Brain pericyte (primary cell): Measurements from ENCODE around the gene AIMP1.
"Not testable (repeated sequence)": the region's sequence is repeated elsewhere in the genome, so short reads cannot be mapped to it uniquely, and the experiment has no call there.

ENCODE experiments used
- DNase-seq: peaks from one replicate; pipeline ENCODE4 v3.0.0-alpha.2; 2012; ENCODE audit warnings: low read depth, low spot score

Gene AIMP1

DNA sequence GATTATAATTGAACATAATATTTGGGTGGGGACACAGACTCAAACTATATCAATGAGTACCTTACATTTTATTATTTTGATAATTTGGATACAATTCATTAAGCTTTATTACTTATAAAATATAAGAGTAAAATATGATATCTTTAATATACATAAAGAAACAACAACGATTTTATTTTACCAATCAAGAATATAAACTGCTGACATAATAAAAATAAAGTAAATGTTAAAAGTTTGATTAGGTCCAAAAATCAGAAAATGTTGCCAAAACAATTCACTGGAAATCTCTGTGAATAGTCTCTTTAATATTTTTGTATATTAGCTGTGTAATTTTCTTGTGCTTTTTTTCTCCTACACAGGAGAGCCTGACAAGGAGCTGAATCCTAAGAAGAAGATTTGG, 30.8 kb downstream of the AIMP1 start:
- DNase-seq = no peak

DNA sequence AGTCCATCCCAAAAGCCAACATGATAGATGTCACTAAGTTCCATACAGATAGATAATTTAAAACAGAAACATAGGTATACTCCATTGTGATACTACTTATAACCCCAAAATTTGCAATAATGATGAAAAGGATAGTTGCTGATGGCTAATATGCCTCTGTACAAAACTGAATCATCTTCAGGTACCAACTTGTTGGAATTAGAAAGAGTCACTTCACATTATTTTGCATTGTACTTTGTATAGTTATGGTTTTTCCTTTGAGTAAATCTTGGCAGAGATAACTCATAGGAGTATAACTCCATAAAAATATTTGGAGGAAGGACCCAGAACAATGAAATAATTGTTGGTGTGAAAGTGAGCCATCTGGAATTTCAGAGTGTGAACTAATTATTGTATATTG, 34.7 kb downstream of the AIMP1 start:
- DNase-seq = no peak

DNA sequence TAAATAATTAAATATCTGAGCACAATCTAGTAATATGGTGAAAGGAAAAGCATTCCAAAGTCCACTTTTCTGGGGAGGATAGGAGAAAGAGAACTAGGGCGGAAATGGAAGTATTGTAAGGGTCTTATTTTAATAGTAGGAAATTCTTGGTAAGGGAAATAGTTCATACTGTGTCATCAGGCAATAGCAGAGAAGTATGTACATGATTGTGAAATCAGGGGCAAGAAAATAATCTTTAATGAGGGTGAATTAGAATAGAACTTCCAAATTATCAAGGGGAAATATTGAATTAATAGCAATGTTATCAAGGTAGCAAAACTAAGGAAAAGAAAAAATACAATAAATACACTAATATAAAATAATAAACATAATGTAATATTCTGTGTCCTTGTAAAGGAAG, 37.4 kb downstream of the AIMP1 start:
- DNase-seq = no peak

DNA sequence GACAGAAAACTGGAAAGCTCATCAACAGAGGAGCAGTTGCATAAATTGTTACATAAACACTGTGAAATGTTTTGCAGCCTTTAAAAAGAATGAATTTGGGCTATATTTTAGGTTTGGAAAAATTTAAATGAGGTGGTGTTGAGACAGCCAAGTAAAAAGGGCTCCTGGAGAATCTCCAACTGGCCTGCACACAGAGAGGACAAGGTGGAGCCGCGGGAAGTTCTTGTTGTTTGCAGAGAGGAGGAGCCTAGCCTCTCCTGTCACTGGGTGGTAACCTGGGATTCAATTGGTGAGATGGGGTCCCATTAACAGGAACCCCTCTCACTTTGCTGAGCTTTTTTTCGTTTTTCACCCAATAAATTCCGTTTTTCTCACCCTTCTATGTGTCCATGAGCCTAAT, 38.8 kb downstream of the AIMP1 start:
- DNase-seq = no peak

DNA sequence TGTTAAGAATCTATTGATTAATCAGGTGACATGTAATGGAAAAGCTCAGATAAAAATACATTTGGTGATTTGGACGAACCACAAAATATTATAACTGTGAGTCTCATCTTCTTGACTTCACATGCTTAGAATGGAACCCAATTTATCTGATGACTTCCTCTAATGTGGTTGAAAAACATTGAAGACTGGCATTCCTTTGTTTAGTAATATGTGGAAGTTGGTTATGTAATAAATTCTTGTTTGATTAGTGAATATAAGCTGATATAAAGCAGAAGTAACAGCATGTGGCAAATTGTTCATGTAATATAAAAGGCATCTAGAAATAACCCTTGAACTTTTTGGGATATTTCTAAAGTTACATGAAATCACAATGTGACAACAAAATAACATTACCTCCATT, 42.5 kb downstream of the AIMP1 start:
- DNase-seq = no peak

DNA sequence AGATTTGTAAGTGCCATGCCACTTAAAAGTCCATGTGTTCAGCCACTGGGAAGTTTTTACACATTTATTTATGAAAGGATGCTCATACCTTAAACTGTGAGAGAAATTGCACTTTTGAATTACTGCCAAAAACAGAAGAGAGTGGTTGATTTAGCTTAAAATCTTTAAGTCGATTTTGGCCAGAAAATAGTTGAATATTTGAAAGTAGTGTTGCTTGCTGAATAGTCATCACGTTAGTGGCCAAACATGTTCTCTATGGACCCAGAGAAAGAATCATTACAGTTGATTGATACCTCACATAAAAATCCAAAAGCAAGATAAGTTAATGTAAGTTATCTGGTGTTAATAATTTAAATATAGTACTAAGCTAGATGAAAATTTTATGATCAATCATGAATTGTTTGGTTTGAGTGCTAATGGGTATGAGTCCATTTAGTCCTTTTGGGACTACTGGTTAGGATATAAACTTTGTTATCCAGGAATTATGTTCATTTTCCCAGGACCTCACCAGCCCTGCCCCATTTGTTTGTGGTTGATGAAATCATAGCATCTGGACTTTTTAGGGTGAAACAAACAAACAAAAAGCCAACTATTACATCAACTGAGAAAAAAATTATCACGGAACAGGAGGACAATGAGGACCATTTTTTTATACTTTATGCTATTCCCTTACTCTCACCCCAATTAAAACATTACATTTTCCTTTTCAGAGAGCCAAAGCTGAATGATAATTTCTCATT, 45.9 kb downstream of the AIMP1 start:
- DNase-seq = no peak

DNA sequence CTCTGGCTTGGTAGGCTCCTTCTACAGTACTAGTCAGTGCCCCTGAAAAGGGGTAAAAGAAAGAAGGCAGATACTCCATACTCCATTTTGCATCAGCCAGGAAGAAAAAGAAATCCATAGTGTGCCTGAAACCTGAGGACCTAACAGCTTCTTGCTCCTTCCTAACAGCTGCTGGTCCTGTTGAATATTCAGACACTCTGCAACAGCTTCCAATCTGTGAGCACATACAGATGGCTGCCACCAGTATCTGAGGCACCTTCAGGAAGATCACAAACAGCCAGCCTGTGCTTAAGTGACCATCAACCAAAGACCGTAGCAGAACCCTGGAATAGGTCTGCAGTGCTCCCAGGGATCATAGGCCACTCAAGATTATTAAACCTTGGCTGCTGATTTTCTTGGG, 47.9 kb downstream of the AIMP1 start:
- no peak for DNase-seq

DNA sequence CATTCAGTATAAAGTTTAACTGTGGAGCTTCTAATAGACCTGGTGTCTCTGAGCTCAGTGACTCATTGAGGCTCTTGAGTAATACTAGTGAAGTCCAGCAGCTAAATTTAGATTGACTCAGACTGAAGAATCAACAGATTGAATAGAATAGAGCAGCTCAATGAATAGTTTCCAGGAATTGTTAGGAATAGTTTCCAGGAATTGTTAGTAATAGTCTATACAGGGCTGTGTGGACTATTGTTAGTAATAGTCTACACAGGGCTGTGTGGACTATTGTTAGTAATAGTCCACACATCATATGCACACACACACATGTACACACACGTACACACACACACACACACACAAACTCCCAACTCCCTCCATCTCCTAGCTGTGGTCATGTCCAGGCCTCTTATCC, 49.3 kb downstream of the AIMP1 start:
- DNase-seq = peak; percentile 33

DNA sequence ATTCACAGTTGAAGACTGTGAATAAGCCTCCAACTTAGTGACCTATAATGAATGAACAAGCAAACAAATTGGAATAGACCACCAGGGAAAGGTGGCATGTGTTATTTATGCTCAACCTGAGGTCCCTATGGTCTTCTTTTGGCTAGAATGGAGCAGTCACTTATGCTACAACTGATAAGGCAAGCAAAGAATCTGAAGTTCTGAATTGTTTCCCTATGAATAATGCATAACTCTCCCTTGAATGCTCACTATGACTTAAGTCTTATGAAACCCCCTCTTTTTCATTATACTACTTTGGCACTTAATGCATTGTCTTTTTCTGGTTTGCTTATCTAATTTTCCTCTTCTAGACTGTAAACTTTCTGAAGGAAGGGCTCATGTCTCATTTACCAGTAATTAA, 49.7 kb downstream of the AIMP1 start:
- DNase-seq = no peak

DNA sequence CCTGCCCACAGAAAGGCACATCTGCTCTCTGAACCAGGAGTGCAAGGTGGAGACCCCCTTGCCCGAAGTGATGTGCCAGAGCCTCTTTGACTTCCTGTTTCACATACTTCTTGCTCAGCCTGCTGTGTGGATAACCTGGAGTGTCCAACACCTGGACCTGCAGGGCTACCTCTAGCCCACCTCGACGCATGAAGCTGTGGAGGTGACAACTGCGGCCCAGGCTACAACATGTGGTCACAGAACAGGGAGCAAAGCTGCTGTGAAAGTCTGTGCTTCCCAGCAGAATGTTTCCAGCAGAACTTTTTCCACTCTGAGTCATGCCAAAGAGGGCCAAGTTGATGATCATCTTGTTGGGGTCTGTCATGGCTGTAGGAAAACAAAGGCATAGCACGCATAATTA, 50.7 kb downstream of the AIMP1 start:
- DNase-seq = no peak

DNA sequence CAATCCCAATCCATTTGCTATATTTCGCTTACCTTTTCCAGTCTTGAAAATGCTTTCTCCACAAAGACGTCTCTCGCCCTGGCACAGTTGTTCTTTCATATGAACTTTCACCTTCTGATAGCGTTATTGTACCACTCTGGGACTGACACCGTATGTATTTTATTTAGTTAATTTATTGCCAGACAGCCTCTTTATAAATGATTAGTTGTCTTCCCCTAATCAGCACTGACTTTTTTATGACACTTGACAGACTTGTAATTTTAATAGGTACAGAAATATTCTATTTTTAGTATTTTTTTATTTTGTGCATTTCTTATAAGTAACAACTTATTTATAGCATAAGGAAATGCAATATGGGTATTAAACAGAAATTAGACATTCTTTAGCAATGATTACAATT, 52.3 kb downstream of the AIMP1 start, which contains the start of gene GIMD1:
Gene GIMD1, minus strand, starts transcription at position 101 of the 400 bp plus-strand sequence. CDS start 1,343 bp downstream, outside the sequence.
- DNase-seq = no peak

DNA sequence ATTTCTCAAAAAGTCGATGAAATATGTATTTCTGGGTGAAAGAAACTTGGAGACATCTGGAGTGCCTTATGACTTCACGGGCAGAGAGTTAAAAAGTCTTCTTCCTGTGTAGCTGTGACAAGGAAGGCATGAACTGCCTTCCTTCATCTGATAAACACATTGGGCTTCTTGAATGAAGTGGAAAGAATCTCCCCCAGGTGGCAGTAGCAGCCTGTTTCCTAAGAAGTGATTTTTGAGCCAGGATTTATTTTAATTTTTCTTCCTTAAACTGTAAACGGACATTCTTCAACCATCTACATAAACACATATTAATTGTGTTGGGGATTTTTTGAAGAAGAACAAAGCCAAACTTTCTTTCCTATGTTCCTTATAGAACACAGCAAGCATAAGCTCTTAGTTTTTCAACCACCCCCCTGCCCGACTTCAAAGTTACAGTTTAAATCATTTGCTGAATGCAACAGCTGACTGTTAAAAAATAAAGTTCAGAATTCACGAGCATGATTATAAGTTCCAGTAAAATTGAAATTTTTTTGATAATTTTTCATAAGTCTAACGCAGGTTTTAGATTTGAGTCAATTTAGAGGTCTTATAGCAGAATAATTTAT, 53.2 kb downstream of the AIMP1 start:
- peak; percentile 54 for DNase-seq

DNA sequence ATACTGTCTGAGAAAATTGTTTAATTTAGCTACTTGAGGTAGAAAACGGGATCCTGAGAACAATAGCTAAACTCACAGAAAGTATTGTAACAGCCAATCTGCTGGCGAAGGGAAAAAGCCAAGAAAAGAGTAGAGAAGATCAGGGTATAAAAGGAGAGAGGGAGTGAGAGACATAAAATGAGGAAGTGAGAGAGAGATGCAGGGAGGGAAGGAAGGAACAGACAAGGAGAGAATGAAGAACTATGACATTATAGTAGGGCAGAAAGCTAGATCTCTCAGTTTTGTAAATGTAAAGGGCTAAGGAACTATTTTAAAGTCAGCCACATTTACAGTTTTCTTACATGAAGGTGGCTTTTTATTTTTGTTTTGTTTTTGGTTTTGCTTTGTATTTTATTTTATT, 53.9 kb downstream of the AIMP1 start:
- DNase-seq = no peak

DNA sequence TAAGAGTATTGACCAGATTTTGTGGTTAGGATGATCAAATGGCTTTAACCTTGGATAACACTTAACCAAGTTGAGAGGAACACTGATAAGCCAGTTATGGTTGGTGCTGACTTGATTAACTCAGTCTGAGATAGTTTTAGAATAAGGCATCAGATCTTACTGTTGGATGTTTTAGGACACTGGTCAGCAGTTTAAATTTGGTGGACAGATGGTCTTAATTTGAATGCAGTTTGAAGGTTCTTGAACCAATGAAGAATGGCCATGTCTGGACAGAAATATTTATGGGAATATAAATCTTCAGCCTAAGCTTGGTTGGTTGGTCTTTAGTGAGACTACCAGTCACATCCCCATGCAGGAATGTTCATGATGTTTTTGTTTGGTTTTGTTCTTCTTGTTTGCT, 54.8 kb downstream of the AIMP1 start:
- no peak for DNase-seq

DNA sequence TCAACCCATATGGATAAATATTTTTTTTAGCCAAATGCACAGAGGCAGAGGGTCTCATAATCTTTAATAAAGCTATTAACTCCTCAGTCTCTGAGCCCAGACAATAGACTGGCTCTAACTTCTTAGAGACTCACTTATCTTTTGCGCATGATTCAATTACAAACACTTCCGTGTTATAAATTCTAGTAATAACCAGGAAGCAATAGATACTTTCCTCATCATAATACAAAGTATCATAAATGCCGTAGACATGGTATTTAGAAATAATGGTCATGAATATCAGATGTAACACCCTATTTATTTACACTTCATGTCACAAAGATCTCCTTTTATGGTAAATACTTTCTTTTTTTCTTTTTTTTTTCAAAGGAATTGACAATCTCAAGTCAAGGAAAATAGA, 56.7 kb downstream of the AIMP1 start:
- no peak for DNase-seq

DNA sequence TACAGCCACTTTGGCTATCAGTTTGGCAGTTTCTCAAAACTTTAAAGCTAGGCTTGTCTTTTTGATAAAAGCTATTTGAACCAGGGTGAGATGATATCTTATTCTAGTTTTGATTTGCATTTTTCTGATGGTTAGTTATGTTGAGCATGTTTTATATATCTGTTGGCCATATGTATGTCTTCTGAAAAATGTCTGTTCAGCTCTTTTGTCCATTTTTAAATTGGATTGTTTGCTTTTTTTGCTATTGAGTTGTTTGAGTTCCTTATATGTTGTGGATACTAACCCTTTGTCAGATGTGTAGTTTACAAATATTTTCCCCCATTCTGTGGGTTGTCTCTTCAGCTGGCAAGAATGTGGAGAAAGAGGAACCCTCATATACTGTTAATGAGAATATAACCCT, 63.8 kb downstream of the AIMP1 start:
- no peak for DNase-seq

DNA sequence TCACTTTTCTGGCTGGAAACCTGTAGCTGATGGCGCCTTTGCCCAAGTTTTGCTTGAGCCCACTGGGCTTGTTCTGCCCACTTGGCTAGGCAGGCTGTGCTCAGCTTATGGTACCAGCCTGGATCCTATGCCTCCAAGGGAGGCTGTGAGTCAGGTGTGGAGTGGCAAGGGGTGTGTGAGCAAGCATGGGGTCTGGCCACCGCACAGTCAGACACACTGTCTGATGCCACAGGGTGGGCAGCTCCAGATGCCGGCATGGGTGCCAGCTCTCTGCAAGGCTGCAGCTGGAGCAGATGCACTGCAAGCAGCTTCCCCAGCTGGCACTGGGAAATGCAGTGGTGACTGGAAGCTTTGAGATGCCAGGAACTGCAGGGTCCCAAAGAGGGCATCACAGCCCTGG, 68.5 kb downstream of the AIMP1 start:
- no peak for DNase-seq

DNA sequence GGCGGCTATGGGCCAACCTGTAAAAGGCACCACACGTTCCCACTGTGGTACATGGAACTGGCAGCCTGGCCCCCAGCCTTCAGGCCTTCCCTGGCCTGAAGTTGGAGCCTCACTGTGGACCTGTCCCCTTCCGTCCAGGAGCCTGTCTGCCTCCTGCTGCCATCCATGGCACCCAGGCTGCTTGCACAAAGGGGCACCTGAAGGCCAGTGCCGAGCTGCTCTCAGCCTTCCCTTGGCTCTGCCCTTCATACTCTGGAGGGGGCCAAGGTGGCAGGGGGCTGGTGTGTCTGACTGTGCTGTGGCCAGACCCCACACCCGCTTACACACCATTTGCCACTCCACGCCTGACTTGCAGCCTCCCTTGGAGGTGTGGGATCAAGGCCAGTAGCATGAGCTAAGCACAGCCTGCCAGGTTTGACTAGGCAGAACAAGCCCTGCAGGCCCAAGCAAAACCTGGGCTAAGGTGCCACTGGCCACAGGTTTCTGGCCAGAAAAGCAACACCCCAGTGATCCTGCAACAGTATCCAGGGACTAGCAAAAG, 69.6 kb downstream of the AIMP1 start:
- DNase-seq = no peak

DNA sequence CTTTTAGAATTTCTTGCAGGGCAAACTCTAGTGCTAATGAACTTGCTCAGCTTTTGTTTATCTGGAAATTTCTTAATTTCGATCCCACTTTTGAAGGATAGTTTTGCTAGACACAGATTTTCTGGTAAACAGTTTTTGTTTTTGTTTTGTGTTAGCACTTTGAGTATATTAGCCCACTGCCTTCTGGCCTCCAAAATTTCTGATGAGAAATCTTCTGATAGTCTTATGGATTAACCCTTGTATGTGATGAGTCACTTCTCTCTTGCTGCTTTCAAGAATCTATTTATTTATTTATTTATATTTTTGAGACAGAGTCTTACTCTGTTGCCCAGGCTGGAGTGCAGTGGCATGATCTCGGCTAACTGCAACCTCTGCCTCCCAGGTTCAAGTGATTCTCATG, 79.2 kb downstream of the AIMP1 start:
- no peak for DNase-seq

DNA sequence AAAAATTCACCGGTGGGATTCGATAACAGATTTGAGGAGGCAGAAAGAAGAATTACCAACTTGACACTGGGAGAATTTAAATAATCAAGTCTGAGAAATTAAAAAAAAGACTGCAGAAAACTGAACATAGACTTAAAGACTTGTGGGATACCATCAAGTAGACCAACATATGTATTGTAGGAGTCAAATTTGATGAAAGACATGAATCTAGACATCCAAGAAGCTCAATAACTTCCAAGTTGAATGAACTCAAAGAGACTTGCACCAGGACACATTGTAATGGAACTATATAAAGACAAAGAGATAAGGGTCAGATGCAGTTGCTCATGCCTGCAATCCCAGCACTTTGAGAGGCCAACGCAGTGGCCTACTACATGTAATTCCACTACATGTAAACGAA, 82.5 kb downstream of the AIMP1 start:
- not testable (repeated sequence) for DNase-seq
